HepG2 (cell line): ENCODE results near the gene HACD1. TPM values are rescaled to one million over a fixed set of nuclear protein-coding genes. Genes with fewer than 3 reads are reported as not detected.

Source experiments
- CCDC6 ChIP-seq: sonication (generic); formaldehyde crosslinking; IDR thresholded peaks from 2 replicates; pipeline ENCODE4 v1.8.1; 2022; ENCODE audit warnings: mild to moderate bottlenecking, missing genetic modification reagents, moderate library complexity
- FOXC1 ChIP-seq: sonication (generic); formaldehyde crosslinking; IDR thresholded peaks from 2 replicates; pipeline ENCODE4 v1.8.0; 2022; ENCODE audit warnings: mild to moderate bottlenecking, missing genetic modification reagents, borderline replicate concordance
- GLI4 ChIP-seq: sonication (generic); formaldehyde crosslinking; IDR thresholded peaks from 2 replicates; pipeline ENCODE4 v1.5.1; 2020; ENCODE audit warnings: missing genetic modification reagents, mild to moderate bottlenecking, moderate library complexity, borderline replicate concordance
- IKZF1 ChIP-seq: fragments of 450-650 bp; IDR thresholded peaks from 2 replicates; pipeline ENCODE4 v1.7.1; 2016
- MAFF ChIP-seq: IDR thresholded peaks from 2 replicates; pipeline ENCODE4 v1.6.1; 2011; ENCODE audit warnings: low read depth, low read length, improper control_type of control experiment
- POLR2A ChIP-seq, 2 experiments: IDR thresholded peaks; 2 replicates each; pipeline ENCODE4 v1.6.1; 2011; ENCODE audit warnings: low read depth in 2 of 2, low read length in 2 of 2, mild to moderate bottlenecking in 1 of 2, moderate library complexity in 1 of 2; ENCODE audit not compliant: insufficient read depth in 1 of 2
- PTBP1 ChIP-seq: fragments of 200-400 bp; formaldehyde crosslinking; IDR thresholded peaks from 2 replicates; pipeline ENCODE4 v1.6.1; 2018; ENCODE audit warnings: low read length, low read depth; ENCODE audit not compliant: poor library complexity, severe bottlenecking
- RFX3 ChIP-seq: IDR thresholded peaks from 2 replicates; pipeline ENCODE4 v1.6.1; 2016; ENCODE audit warnings: missing biosample characterization, missing genetic modification reagents
- RFX5 ChIP-seq: IDR thresholded peaks from 2 replicates; pipeline ENCODE4 v1.6.1; 2011; ENCODE audit warnings: low read depth, low read length, improper control_type of control experiment
- SMC3 ChIP-seq: IDR thresholded peaks from 2 replicates; pipeline ENCODE4 v1.6.1; 2011; ENCODE audit warnings: low read length, improper control_type of control experiment
- TBX3 ChIP-seq: fragments of 450-650 bp; IDR thresholded peaks from 2 replicates; pipeline ENCODE4 v1.6.1; 2017; ENCODE audit warnings: antibody characterized with exemption, mild to moderate bottlenecking, inconsistent platforms, borderline replicate concordance
- ZNF468 ChIP-seq: sonication (generic); formaldehyde crosslinking; IDR thresholded peaks from 2 replicates; pipeline ENCODE4 v1.8.0; 2022; ENCODE audit warnings: mild to moderate bottlenecking, moderate library complexity, missing genetic modification reagents
- ZNF790 ChIP-seq: sonication (generic); formaldehyde crosslinking; IDR thresholded peaks from 2 replicates; pipeline ENCODE4 v1.8.0; 2022; ENCODE audit warnings: missing genetic modification reagents, mild to moderate bottlenecking, borderline replicate concordance
- ZSCAN12 ChIP-seq: sonication (generic); formaldehyde crosslinking; IDR thresholded peaks from 2 replicates; pipeline ENCODE4 v1.9.0; 2021; ENCODE audit warnings: mild to moderate bottlenecking, missing genetic modification reagents
- polyA plus RNA-seq, 8 experiments: library from polyadenylated mRNA; depleted of rRNA in 3 of 8; stranded (reverse) in 7 of 8; unstranded in 1 of 8; fragments of >200 nt; fragmentation: Illumina TruSeq in 4 of 8; extraction: Trizol in 4 of 8; gene quantifications; 2 replicates each; pipeline versions ENCODE4 v1.2.1 to v1.2.3, GENCODE V29; 2011 to 2016; ENCODE audit warnings: low read depth in 4 of 8, missing spikeins in 1 of 8, mixed read lengths in 1 of 8; ENCODE audit not compliant: insufficient read depth in 1 of 8
- total RNA-seq, 5 experiments: library from RNA; depleted of rRNA; stranded (reverse); fragments of >200 nt; fragmentation: Illumina TruSeq; extraction: Trizol; gene quantifications; 2 replicates each; pipeline ENCODE4 v1.2.3, GENCODE V29; 2016; ENCODE audit warnings: low read depth in 1 of 5
- TF ChIP-seq, protein P1 (sequence below): sonication (generic); formaldehyde crosslinking; IDR thresholded peaks from 2 replicates; pipeline ENCODE4 v1.4.0; 2020; ENCODE audit warnings: missing genetic modification reagents
- TF ChIP-seq, protein P2 (sequence below): sonication (generic); formaldehyde crosslinking; IDR thresholded peaks from 2 replicates; pipeline ENCODE4 v1.4.0; 2020; ENCODE audit warnings: missing genetic modification reagents, mild to moderate bottlenecking, borderline replicate concordance
- TF ChIP-seq, protein P3 (sequence below): sonication (generic); formaldehyde crosslinking; conservative IDR thresholded peaks from 2 replicates; pipeline ENCODE4 v1.4.0; 2020; ENCODE audit warnings: missing genetic modification reagents
- TF ChIP-seq, protein P4 (sequence below): sonication (generic); formaldehyde crosslinking; IDR thresholded peaks from 2 replicates; pipeline ENCODE4 v1.5.0; 2020; ENCODE audit warnings: missing genetic modification reagents
- TF ChIP-seq, protein P5 (sequence below): sonication (generic); formaldehyde crosslinking; IDR thresholded peaks from 2 replicates; pipeline ENCODE4 v1.8.0; 2022; ENCODE audit warnings: missing genetic modification reagents, mild to moderate bottlenecking, borderline replicate concordance
- TF ChIP-seq, protein P6 (sequence below): sonication (generic); formaldehyde crosslinking; IDR thresholded peaks from 2 replicates; pipeline ENCODE4 v1.4.0; 2020; ENCODE audit warnings: mild to moderate bottlenecking, missing genetic modification reagents

The HACD1 gene
- total and polyA plus RNA-seq, 2 of the 13 experiments (the other 11 are each of a cell fraction or from before 2014, with no cell fraction given): 43.4 to 47.6 TPM

DNA sequence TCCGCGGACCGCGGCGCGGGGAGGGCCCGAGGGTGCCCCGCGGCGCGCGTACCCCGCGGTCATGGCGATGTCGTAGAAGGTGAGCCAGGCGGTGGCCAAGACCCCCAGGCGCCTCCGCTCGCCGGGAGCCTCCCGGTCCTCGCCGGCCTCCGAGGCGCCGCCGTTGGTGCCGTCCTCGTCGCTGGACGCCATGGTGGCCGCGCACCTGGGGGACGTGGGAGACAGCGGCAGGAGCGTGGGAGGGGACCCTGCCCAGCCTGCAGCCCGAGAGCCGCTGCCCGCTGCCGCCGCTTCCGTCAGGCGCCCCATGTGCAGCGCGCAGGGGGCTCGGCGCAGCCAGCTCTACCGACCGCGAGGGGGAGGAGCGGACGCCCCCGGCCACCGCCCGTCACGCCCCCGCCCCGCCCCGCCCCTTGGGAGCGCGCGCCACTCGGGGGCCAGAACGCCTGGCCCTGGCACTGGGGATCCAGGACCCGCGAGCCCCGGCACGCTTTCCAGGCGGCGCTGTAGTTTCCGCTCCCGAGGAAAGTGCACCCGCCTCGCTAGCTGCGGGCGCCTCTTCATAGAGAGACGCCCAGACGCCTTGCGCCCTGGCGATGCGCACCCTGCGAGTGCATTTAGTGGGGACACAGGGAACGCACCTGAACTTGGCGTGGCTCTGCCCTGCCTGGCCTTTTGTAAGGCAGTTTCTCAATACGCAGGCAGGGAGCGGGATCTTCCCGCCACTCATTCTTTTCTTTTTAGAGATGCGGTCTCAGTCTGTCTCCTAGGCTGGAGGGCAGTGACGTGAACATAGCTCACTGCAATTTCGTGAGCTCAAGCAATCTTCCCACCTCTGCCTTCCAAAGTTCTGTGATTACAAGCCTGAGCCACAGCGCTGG lies at the start of gene HACD1 (continued):
- TF ChIP-seq, protein P1, sequence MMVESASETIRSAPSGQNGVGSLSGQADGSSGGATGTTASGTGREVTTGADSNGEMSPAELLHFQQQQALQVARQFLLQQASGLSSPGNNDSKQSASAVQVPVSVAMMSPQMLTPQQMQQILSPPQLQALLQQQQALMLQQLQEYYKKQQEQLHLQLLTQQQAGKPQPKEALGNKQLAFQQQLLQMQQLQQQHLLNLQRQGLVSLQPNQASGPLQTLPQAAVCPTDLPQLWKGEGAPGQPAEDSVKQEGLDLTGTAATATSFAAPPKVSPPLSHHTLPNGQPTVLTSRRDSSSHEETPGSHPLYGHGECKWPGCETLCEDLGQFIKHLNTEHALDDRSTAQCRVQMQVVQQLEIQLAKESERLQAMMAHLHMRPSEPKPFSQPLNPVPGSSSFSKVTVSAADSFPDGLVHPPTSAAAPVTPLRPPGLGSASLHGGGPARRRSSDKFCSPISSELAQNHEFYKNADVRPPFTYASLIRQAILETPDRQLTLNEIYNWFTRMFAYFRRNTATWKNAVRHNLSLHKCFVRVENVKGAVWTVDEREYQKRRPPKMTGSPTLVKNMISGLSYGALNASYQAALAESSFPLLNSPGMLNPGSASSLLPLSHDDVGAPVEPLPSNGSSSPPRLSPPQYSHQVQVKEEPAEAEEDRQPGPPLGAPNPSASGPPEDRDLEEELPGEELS: no peak
- TF ChIP-seq POLR2A (IDR thresholded peaks at IDR 0.05; ENCODE audit: insufficient read depth in 1 of 2, low read depth in 2 of 2, low read length in 2 of 2): peak; percentile 82 to 83
- TF ChIP-seq RFX5: 0 out of 2 replicates have a peak, but pooled peaks have one; percentile 15
- peak; percentile 81 for TF ChIP-seq CCDC6 (CRISPR knock-in tag)
- TF ChIP-seq, protein P2, sequence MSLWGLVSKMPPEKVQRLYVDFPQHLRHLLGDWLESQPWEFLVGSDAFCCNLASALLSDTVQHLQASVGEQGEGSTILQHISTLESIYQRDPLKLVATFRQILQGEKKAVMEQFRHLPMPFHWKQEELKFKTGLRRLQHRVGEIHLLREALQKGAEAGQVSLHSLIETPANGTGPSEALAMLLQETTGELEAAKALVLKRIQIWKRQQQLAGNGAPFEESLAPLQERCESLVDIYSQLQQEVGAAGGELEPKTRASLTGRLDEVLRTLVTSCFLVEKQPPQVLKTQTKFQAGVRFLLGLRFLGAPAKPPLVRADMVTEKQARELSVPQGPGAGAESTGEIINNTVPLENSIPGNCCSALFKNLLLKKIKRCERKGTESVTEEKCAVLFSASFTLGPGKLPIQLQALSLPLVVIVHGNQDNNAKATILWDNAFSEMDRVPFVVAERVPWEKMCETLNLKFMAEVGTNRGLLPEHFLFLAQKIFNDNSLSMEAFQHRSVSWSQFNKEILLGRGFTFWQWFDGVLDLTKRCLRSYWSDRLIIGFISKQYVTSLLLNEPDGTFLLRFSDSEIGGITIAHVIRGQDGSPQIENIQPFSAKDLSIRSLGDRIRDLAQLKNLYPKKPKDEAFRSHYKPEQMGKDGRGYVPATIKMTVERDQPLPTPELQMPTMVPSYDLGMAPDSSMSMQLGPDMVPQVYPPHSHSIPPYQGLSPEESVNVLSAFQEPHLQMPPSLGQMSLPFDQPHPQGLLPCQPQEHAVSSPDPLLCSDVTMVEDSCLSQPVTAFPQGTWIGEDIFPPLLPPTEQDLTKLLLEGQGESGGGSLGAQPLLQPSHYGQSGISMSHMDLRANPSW (CRISPR knock-in tag): peak; percentile 40; the same call in 1 of the 2 replicates
- TF ChIP-seq ZNF468: no peak
- TF ChIP-seq, protein P3, sequence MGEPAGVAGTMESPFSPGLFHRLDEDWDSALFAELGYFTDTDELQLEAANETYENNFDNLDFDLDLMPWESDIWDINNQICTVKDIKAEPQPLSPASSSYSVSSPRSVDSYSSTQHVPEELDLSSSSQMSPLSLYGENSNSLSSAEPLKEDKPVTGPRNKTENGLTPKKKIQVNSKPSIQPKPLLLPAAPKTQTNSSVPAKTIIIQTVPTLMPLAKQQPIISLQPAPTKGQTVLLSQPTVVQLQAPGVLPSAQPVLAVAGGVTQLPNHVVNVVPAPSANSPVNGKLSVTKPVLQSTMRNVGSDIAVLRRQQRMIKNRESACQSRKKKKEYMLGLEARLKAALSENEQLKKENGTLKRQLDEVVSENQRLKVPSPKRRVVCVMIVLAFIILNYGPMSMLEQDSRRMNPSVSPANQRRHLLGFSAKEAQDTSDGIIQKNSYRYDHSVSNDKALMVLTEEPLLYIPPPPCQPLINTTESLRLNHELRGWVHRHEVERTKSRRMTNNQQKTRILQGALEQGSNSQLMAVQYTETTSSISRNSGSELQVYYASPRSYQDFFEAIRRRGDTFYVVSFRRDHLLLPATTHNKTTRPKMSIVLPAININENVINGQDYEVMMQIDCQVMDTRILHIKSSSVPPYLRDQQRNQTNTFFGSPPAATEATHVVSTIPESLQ (CRISPR knock-in tag): no peak
- TF ChIP-seq RFX3: no peak
- TF ChIP-seq ZSCAN12: no peak
- TF ChIP-seq, protein P4, sequence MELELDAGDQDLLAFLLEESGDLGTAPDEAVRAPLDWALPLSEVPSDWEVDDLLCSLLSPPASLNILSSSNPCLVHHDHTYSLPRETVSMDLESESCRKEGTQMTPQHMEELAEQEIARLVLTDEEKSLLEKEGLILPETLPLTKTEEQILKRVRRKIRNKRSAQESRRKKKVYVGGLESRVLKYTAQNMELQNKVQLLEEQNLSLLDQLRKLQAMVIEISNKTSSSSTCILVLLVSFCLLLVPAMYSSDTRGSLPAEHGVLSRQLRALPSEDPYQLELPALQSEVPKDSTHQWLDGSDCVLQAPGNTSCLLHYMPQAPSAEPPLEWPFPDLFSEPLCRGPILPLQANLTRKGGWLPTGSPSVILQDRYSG (CRISPR knock-in tag): no peak
- TF ChIP-seq GLI4 (CRISPR knock-in tag): no peak
- TF ChIP-seq ZNF790 (CRISPR knock-in tag): no peak; the same call in 1 of the 2 replicates
- no peak for TF ChIP-seq SMC3
- TF ChIP-seq, protein P5, sequence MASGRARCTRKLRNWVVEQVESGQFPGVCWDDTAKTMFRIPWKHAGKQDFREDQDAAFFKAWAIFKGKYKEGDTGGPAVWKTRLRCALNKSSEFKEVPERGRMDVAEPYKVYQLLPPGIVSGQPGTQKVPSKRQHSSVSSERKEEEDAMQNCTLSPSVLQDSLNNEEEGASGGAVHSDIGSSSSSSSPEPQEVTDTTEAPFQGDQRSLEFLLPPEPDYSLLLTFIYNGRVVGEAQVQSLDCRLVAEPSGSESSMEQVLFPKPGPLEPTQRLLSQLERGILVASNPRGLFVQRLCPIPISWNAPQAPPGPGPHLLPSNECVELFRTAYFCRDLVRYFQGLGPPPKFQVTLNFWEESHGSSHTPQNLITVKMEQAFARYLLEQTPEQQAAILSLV (CRISPR knock-in tag): no peak; the same call in none of the 2 replicates
- TF ChIP-seq, protein P6, sequence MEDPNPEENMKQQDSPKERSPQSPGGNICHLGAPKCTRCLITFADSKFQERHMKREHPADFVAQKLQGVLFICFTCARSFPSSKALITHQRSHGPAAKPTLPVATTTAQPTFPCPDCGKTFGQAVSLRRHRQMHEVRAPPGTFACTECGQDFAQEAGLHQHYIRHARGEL (CRISPR knock-in tag): no peak
- no peak for TF ChIP-seq IKZF1
- TF ChIP-seq FOXC1 (CRISPR knock-in tag): peak; percentile 29; the same call in 1 of the 2 replicates
- TF ChIP-seq TBX3: no peak
- TF ChIP-seq MAFF: no peak
- no peak for TF ChIP-seq PTBP1
